HL-60 (cell line): Measurements from ENCODE around the gene SRPK2.
"Not testable (repeated sequence)": the region's sequence is repeated elsewhere in the genome, so short reads cannot be mapped to it uniquely, and the experiment has no call there.

Experiments used
- DNase-seq, 2 experiments: peaks; one replicate each; pipeline ENCODE4 v3.0.0-alpha.2; 2010 to 2020; ENCODE audit warnings: low read depth in 1 of 2, low spot score in 1 of 2
- H3K27ac ChIP-seq: fragments of 250-450 bp; sonication (Bioruptor Pico); replicated peaks from 2 replicates; pipeline ENCODE4 v1.5.1; 2020; ENCODE audit warnings: mild to moderate bottlenecking, moderate library complexity
- H3K27me3 ChIP-seq: fragments of 250-450 bp; sonication (Bioruptor Pico); 2 replicates; pipeline ENCODE4 v1.5.1; 2021; ENCODE audit warnings: mild to moderate bottlenecking, moderate library complexity; ENCODE audit not compliant: insufficient read depth, poor library complexity, severe bottlenecking
- H3K4me3 ChIP-seq: replicated peaks from 2 replicates; pipeline ENCODE4 v1.5.1; 2011; ENCODE audit warnings: mild to moderate bottlenecking, control low read depth, low read length; ENCODE audit not compliant: insufficient read depth
- GABPA ChIP-seq: IDR thresholded peaks from 2 replicates; pipeline ENCODE4 v1.6.1; 2012; ENCODE audit warnings: low read depth
- POLR2AphosphoS5 ChIP-seq: IDR thresholded peaks from 2 replicates; pipeline ENCODE4 v1.6.1; 2012; ENCODE audit warnings: low read depth
- SPI1 ChIP-seq: IDR thresholded peaks from 2 replicates; pipeline ENCODE4 v1.6.1; 2012; ENCODE audit warnings: low read depth, mild to moderate bottlenecking, borderline replicate concordance
- TF ChIP-seq, protein P1 (sequence below): IDR thresholded peaks from 2 replicates; pipeline ENCODE4 v1.6.1; 2012; ENCODE audit warnings: low read depth; ENCODE audit not compliant: insufficient replicate concordance
- TF ChIP-seq, protein P2 (sequence below): IDR thresholded peaks from one replicate; pipeline ENCODE4 v1.5.1; 2011; ENCODE audit warnings: low read length, control low read depth, inconsistent platforms; ENCODE audit not compliant: insufficient read depth

Gene SRPK2

DNA sequence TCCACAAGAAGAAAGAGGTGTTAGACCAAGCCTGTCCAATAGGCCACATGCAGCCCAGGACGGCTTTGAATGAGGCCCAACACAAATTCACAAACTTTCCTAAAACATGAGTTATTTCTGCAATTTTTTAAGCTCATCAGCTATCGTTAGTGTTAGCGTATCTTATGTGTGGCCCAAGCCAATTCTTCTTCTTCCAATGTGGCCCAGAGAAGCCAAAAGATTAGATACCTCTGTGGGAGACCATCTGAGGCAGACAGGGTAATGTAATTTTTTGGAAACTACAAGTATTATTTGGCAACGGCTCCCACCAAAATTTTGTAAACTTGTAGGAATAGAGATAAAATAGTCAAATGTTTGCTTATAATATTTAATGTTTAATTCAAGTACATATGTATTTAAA lies 153.8 kb downstream of the SRPK2 start:
- TF ChIP-seq, protein P1, sequence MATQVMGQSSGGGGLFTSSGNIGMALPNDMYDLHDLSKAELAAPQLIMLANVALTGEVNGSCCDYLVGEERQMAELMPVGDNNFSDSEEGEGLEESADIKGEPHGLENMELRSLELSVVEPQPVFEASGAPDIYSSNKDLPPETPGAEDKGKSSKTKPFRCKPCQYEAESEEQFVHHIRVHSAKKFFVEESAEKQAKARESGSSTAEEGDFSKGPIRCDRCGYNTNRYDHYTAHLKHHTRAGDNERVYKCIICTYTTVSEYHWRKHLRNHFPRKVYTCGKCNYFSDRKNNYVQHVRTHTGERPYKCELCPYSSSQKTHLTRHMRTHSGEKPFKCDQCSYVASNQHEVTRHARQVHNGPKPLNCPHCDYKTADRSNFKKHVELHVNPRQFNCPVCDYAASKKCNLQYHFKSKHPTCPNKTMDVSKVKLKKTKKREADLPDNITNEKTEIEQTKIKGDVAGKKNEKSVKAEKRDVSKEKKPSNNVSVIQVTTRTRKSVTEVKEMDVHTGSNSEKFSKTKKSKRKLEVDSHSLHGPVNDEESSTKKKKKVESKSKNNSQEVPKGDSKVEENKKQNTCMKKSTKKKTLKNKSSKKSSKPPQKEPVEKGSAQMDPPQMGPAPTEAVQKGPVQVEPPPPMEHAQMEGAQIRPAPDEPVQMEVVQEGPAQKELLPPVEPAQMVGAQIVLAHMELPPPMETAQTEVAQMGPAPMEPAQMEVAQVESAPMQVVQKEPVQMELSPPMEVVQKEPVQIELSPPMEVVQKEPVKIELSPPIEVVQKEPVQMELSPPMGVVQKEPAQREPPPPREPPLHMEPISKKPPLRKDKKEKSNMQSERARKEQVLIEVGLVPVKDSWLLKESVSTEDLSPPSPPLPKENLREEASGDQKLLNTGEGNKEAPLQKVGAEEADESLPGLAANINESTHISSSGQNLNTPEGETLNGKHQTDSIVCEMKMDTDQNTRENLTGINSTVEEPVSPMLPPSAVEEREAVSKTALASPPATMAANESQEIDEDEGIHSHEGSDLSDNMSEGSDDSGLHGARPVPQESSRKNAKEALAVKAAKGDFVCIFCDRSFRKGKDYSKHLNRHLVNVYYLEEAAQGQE, result no peak
- no peak for TF ChIP-seq SPI1
- TF ChIP-seq, protein P2, sequence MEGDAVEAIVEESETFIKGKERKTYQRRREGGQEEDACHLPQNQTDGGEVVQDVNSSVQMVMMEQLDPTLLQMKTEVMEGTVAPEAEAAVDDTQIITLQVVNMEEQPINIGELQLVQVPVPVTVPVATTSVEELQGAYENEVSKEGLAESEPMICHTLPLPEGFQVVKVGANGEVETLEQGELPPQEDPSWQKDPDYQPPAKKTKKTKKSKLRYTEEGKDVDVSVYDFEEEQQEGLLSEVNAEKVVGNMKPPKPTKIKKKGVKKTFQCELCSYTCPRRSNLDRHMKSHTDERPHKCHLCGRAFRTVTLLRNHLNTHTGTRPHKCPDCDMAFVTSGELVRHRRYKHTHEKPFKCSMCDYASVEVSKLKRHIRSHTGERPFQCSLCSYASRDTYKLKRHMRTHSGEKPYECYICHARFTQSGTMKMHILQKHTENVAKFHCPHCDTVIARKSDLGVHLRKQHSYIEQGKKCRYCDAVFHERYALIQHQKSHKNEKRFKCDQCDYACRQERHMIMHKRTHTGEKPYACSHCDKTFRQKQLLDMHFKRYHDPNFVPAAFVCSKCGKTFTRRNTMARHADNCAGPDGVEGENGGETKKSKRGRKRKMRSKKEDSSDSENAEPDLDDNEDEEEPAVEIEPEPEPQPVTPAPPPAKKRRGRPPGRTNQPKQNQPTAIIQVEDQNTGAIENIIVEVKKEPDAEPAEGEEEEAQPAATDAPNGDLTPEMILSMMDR, result no peak
- no peak for TF ChIP-seq POLR2AphosphoS5
- no peak for TF ChIP-seq GABPA
- Histone ChIP-seq H3K27me3 (no peaks in the 10 kb centered on the region), H3K27ac (no peak overlapping the region), H3K4me3 (no peak overlapping the region)
- no peak for DNase-seq

DNA sequence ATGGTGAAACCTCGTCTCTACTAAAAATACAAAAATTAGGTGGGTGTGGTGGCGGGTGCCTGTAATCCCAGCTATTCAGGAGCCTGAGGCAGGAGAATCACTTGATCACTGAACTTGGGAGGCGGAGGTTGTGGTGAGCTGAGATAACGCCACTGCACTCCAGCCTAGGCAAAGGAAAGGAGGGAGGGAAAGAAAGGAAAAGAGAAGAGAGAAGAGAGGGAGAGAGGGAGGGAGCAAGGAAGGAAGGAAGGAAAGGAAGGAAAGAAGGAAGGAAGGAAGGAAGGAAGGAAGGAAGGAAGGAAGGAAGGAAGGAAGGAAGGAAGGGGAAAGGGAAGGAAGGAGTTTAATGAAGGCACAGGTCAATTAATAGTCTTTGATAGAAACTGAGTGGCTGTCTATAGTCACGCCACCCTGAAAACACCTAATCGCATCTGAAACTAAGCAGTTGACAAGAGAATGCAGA lies 155.9 kb downstream of the SRPK2 start:
- H3K27ac ChIP-seq, H3K4me3 ChIP-seq, DNase-seq, H3K27me3 ChIP-seq: not testable (repeated sequence)

DNA sequence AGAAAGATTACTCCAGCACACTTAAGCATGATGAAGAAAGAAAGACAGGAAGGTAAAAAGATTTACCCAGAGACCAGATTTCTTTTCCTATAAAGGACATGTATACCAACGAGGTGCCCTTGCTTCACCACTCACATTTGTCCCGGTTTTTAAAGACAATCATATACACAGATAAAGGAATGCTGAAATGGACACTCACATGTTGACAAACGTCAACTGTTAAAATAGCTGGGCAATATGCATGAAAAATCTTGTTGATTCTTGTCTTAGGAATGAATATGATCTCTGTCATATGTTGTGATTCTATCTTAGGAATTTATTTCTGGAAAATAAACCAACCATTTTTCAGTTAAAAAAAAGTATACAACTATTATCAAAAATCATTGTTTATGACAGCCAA lies 158.2 kb downstream of the SRPK2 start:
- TF ChIP-seq, protein P1, result no peak
- TF ChIP-seq GABPA (no peak), POLR2AphosphoS5 (no peak), SPI1 (no peak)
- TF ChIP-seq, protein P2, result no peak
- Histone ChIP-seq H3K27ac (no peak overlapping the region), H3K4me3 (no peak overlapping the region), H3K27me3 (no peaks in the 10 kb centered on the region)
- no peak for DNase-seq

DNA sequence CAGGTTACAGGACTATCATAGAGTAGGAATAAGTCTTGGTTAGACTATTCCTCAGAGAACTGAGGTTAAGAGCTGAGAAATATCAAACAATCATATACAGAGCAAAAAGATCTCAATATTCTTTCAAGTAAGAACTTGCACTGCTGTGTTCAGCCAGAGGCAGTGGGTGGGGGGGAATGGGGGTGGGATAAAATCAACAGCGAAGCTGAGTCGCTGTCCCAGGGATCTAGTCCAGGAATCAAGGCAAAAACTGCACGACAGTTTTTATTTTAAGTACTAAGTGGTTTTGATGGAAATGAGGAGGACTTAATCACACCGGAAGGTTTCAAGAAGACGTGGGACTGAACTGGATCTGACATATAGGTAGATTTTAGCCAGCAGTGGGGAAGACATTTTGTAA lies 159.1 kb downstream of the SRPK2 start:
- no peak overlapping the region for H3K4me3 ChIP-seq
- no peak overlapping the region for H3K27ac ChIP-seq
- TF ChIP-seq POLR2AphosphoS5, result no peak
- TF ChIP-seq, protein P2, result no peak

More for the DNA sequence above, 159.1 kb downstream of the SRPK2 start:
- no peak for DNase-seq
- H3K27me3 ChIP-seq, result no peaks in the 10 kb centered on the region
